ENCODE data around the gene ADCY9. TPM values are rescaled to one million over a fixed set of nuclear protein-coding genes. Genes with fewer than 3 reads are reported as not detected.

The ADCY9 gene
- polyA plus RNA-seq, 1 donor (not counting 4 experiments of a cell fraction or from before 2014, with no cell fraction given) = 3.0 TPM

DNA sequence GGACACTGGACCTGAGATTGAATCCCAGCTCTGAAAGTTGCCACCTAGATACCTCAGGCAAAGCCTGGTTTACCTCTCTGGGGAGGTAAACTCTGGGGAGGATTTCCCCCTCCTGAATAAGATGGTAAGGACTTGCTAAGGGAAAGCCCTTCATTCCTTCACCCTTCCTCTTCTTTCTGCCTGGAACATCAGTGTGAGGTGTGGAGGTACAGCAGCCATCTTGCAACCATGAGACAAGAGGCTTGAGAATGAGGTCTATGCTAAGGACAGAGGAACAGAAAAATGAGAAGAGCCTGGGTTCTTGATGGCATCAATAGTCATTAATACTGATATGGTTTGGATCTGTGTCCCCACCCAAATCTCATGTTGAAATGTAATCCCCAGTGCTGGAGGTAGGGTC is 23.7 kb upstream of the ADCY9 start:
- Histone ChIP-seq H3K79me2 (ENCODE audit: control insufficient read depth, insufficient read depth, low read length) (no peaks in the 10 kb centered on the region), H3K27me3 (ENCODE audit: control insufficient read depth, extremely low read depth, insufficient read depth, low read length) (no peaks in the 10 kb centered on the region), H3K9me1 (ENCODE audit: control insufficient read depth, extremely low read depth, insufficient read depth, low read length) (no peaks in the 10 kb centered on the region), H3K4me3 (ENCODE audit: control insufficient read depth in 2 of 3, extremely low read depth in 1 of 3, insufficient read depth in 2 of 3, low read depth in 1 of 3, low read length in 3 of 3) (no peak overlapping the region), H4K20me1 (ENCODE audit: control insufficient read depth, extremely low read depth, insufficient read depth, low read length) (no peaks in the 10 kb centered on the region), H3K4me2 (ENCODE audit: control insufficient read depth, extremely low read depth, insufficient read depth, low read depth, low read length) (peak overlapping the region; percentile 90), H3K4me1 (ENCODE audit: control insufficient read depth, extremely low read depth, insufficient read depth, low read length) (peaks cover 27% of the 10 kb centered on the region), H3K36me3 (ENCODE audit: control insufficient read depth in 2 of 2, extremely low read depth in 1 of 2, insufficient read depth in 2 of 2, low read length in 2 of 2) (no peaks in the 10 kb centered on the region), H3K9me3 (ENCODE audit: control insufficient read depth, low read depth, low read length) (no peaks in the 10 kb centered on the region), H2AFZ (ENCODE audit: control insufficient read depth, low read length) (peak overlapping the region; percentile 0), H3K9ac (ENCODE audit: control insufficient read depth, extremely low read depth, insufficient read depth, low read length) (no peak overlapping the region), H3K27ac (ENCODE audit: control insufficient read depth, insufficient read depth, low read length) (peak overlapping the region; percentile 73)
- DNase-seq (ENCODE audit: low read depth, low spot score) = no peak
- dilution Hi-C loops (cut with MboI; ENCODE audit: extremely low pct_ligation_motif_present, low sequenced_read_pairs) = no loop called here
- FAIRE-seq = no peak
- TF ChIP-seq, protein P1, sequence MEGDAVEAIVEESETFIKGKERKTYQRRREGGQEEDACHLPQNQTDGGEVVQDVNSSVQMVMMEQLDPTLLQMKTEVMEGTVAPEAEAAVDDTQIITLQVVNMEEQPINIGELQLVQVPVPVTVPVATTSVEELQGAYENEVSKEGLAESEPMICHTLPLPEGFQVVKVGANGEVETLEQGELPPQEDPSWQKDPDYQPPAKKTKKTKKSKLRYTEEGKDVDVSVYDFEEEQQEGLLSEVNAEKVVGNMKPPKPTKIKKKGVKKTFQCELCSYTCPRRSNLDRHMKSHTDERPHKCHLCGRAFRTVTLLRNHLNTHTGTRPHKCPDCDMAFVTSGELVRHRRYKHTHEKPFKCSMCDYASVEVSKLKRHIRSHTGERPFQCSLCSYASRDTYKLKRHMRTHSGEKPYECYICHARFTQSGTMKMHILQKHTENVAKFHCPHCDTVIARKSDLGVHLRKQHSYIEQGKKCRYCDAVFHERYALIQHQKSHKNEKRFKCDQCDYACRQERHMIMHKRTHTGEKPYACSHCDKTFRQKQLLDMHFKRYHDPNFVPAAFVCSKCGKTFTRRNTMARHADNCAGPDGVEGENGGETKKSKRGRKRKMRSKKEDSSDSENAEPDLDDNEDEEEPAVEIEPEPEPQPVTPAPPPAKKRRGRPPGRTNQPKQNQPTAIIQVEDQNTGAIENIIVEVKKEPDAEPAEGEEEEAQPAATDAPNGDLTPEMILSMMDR (optimal IDR thresholded peaks at IDR 0.05 in 1 of 3, IDR thresholded peaks at IDR 0.05 in 1 of 3, conservative IDR thresholded peaks at IDR 0.05 in 1 of 3; ENCODE audit: extremely low read depth in 1 of 3, insufficient read depth in 2 of 3, low read length in 3 of 3) = no peak
- TF ChIP-seq EZH2 (IDR thresholded peaks at IDR 0.05; ENCODE audit: low read length) = no peak

DNA sequence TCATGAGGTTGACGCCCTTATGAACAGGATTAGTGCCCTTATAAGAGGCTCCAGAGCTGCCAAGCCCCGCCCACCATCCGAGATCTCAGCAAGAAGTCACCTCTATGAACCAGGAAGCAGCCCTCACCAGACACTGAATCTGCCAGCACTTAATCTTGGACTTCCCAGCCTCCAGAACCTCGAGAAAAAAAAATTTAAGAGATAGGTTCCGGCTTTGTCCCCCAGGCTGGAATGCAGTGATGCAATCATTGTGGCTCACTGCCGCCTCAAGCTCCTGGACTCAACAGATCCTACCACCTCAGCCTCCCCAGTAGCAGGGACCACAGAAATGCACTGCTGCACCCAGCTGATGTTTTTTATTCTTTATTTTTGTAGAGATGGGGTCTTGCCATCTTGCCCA is 22.5 kb upstream of the ADCY9 start:
- DNase-seq (ENCODE audit: low read depth, low spot score) = no peak
- no peaks in the 10 kb centered on the region for H3K9me3 ChIP-seq (ENCODE audit: control insufficient read depth, low read depth, low read length)
- no peaks in the 10 kb centered on the region for H3K79me2 ChIP-seq (ENCODE audit: control insufficient read depth, insufficient read depth, low read length)
- no peak overlapping the region for H3K9ac ChIP-seq (ENCODE audit: control insufficient read depth, extremely low read depth, insufficient read depth, low read length)
- no peaks in the 10 kb centered on the region for H3K9me1 ChIP-seq (ENCODE audit: control insufficient read depth, extremely low read depth, insufficient read depth, low read length)
- no peak overlapping the region for H3K27ac ChIP-seq (ENCODE audit: control insufficient read depth, insufficient read depth, low read length)
- TF ChIP-seq EZH2 (IDR thresholded peaks at IDR 0.05; ENCODE audit: low read length) = no peak
- TF ChIP-seq, protein P1 (optimal IDR thresholded peaks at IDR 0.05 in 1 of 3, IDR thresholded peaks at IDR 0.05 in 1 of 3, conservative IDR thresholded peaks at IDR 0.05 in 1 of 3; ENCODE audit: extremely low read depth in 1 of 3, insufficient read depth in 2 of 3, low read length in 3 of 3) = no peak
- no peak overlapping the region for H3K4me3 ChIP-seq (ENCODE audit: control insufficient read depth in 2 of 3, extremely low read depth in 1 of 3, insufficient read depth in 2 of 3, low read depth in 1 of 3, low read length in 3 of 3)
- no peaks in the 10 kb centered on the region for H3K27me3 ChIP-seq (ENCODE audit: control insufficient read depth, extremely low read depth, insufficient read depth, low read length)
- no peak for FAIRE-seq
- H3K4me1 ChIP-seq (ENCODE audit: control insufficient read depth, extremely low read depth, insufficient read depth, low read length) = peaks cover 27% of the 10 kb centered on the region
- dilution Hi-C loops (cut with MboI; ENCODE audit: extremely low pct_ligation_motif_present, low sequenced_read_pairs) = no loop called here
- H2AFZ ChIP-seq (ENCODE audit: control insufficient read depth, low read length) = no peak overlapping the region
- H4K20me1 ChIP-seq (ENCODE audit: control insufficient read depth, extremely low read depth, insufficient read depth, low read length) = no peaks in the 10 kb centered on the region
- H3K4me2 ChIP-seq (ENCODE audit: control insufficient read depth, extremely low read depth, insufficient read depth, low read depth, low read length) = no peak overlapping the region
- no peaks in the 10 kb centered on the region for H3K36me3 ChIP-seq (ENCODE audit: control insufficient read depth in 2 of 2, extremely low read depth in 1 of 2, insufficient read depth in 2 of 2, low read length in 2 of 2)
